ENCODE measurements around the gene LHX4.

The LHX4 gene

GRCh38 chr1:180227861-180228647, 2.0 kb upstream of the LHX4 start:
- DNase-seq (ENCODE audit: low read depth), result no peak

GRCh38 chr1:180228648-180229482, 1.2 kb upstream of the LHX4 start:
- DNase-seq (ENCODE audit: low read depth), result peak; percentile 12

GRCh38 chr1:180230416-180230790, 339 bp downstream of the LHX4 start:
- DNase-seq (ENCODE audit: low read depth), result no peak

GRCh38 chr1:180230791-180231505, 884 bp downstream of the LHX4 start:
- DNase-seq (ENCODE audit: low read depth), result peak; percentile 76

- peak; percentile 59 for DNase-seq (ENCODE audit: low read depth)
These were observed 1.4 kb downstream of the LHX4 start for GRCh38 chr1:180231506-180231921.

- no peak for DNase-seq (ENCODE audit: low read depth)
These were observed 1.9 kb downstream of the LHX4 start for GRCh38 chr1:180231936-180232335.

GRCh38 chr1:180232521-180233043, 2.5 kb downstream of the LHX4 start:
- DNase-seq (ENCODE audit: low read depth), result no peak

GRCh38 chr1:180233191-180234011, 3.3 kb downstream of the LHX4 start:
- DNase-seq (ENCODE audit: low read depth), result no peak

- DNase-seq (ENCODE audit: low read depth), result no peak
These were observed 4.5 kb downstream of the LHX4 start for GRCh38 chr1:180234369-180235076.

GRCh38 chr1:180235077-180235501, 5.0 kb downstream of the LHX4 start:
- DNase-seq (ENCODE audit: low read depth), result no peak

- DNase-seq (ENCODE audit: low read depth), result no peak
These were observed 5.6 kb downstream of the LHX4 start for GRCh38 chr1:180235502-180236239.

GRCh38 chr1:180236698-180237509, 6.8 kb downstream of the LHX4 start:
- no peak for DNase-seq (ENCODE audit: low read depth)

- no peak for DNase-seq (ENCODE audit: low read depth)
These were observed 7.9 kb downstream of the LHX4 start for GRCh38 chr1:180237869-180238476.

- DNase-seq (ENCODE audit: low read depth), result no peak
These were observed 8.6 kb downstream of the LHX4 start for GRCh38 chr1:180238675-180239074.

- no peak for DNase-seq (ENCODE audit: low read depth)
These were observed 9.4 kb downstream of the LHX4 start for GRCh38 chr1:180239145-180240096.

GRCh38 chr1:180241716-180242544, 11.9 kb downstream of the LHX4 start:
- DNase-seq (ENCODE audit: low read depth), result peak; percentile 35

Measured in EH (cell line).